ENCODE measurements around the gene MAP2K3.
"Not testable (repeated sequence)": the region's sequence is repeated elsewhere in the genome, so short reads cannot be mapped to it uniquely, and the experiment has no call there.

DNA sequence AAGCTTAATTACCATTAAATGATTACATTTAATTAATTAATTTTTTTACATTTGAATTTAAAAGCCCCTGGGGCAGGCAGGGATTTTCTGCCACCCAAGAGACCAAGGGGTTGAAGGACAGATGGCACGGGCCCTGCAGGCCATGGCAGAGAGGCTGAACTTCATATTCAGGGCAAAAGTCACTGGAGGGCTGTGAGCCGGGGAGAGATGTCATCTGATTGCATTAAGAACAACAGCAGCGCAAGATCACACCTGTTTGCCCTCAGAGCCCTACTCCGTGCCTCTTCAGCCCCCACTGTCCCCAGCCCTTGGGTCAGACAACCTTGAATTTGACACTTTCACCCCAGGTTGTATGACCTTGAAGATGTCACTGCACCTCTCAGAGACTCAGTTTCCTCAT lies 35.9 kb downstream of the MAP2K3 start:
- TF ChIP-seq EP300 (IDR thresholded peaks at IDR 0.05); POLR2A (IDR thresholded peaks at IDR 0.05; ENCODE audit: low read depth); POLR2AphosphoS5 (IDR thresholded peaks at IDR 0.05): not testable (repeated sequence)
- TF ChIP-seq, protein P1, sequence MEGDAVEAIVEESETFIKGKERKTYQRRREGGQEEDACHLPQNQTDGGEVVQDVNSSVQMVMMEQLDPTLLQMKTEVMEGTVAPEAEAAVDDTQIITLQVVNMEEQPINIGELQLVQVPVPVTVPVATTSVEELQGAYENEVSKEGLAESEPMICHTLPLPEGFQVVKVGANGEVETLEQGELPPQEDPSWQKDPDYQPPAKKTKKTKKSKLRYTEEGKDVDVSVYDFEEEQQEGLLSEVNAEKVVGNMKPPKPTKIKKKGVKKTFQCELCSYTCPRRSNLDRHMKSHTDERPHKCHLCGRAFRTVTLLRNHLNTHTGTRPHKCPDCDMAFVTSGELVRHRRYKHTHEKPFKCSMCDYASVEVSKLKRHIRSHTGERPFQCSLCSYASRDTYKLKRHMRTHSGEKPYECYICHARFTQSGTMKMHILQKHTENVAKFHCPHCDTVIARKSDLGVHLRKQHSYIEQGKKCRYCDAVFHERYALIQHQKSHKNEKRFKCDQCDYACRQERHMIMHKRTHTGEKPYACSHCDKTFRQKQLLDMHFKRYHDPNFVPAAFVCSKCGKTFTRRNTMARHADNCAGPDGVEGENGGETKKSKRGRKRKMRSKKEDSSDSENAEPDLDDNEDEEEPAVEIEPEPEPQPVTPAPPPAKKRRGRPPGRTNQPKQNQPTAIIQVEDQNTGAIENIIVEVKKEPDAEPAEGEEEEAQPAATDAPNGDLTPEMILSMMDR (IDR thresholded peaks at IDR 0.05) = not testable (repeated sequence)

Measured in esophagus muscularis mucosa (tissue), 4 donors.